Measurements from ENCODE around the gene F13A1. TPM values are rescaled to one million over a fixed set of nuclear protein-coding genes. Genes with fewer than 3 reads are reported as not detected.

The F13A1 gene
- total RNA-seq, 2 donors from 2014 or later = not detected

GRCh38 chr6:6105472-6106036 lies 214.9 kb downstream of the F13A1 start:
- H3K36me3 Mint-ChIP-seq = peaks cover 21% of the 10 kb centered on the region
- H3K9me3 Mint-ChIP-seq = peaks cover 5% of the 10 kb centered on the region
- no peaks in the 10 kb centered on the region for H3K4me1 Mint-ChIP-seq (ENCODE audit: low read depth in 2 of 2)
- ATAC-seq = no peak
- H3K27ac Mint-ChIP-seq = no peak overlapping the region
- no peak overlapping the region for H3K4me3 Mint-ChIP-seq
- peaks cover 38 to 81% of the 10 kb centered on the region in 2 donors for H3K27me3 Mint-ChIP-seq
- DNase-seq (ENCODE audit: low spot score) = no peak
